ENCODE measurements around the gene PUSL1. TPM values are rescaled to one million over a fixed set of nuclear protein-coding genes. Genes with fewer than 3 reads are reported as not detected.
A peak's percentile ranks its signal among the peaks of the same experiment; 100 is the strongest.

PUSL1 gene
- total and polyA plus RNA-seq, 2 of the 13 experiments (the other 11 are each of a cell fraction or from before 2014, with no cell fraction given): 8.3 to 22.2 TPM

DNA sequence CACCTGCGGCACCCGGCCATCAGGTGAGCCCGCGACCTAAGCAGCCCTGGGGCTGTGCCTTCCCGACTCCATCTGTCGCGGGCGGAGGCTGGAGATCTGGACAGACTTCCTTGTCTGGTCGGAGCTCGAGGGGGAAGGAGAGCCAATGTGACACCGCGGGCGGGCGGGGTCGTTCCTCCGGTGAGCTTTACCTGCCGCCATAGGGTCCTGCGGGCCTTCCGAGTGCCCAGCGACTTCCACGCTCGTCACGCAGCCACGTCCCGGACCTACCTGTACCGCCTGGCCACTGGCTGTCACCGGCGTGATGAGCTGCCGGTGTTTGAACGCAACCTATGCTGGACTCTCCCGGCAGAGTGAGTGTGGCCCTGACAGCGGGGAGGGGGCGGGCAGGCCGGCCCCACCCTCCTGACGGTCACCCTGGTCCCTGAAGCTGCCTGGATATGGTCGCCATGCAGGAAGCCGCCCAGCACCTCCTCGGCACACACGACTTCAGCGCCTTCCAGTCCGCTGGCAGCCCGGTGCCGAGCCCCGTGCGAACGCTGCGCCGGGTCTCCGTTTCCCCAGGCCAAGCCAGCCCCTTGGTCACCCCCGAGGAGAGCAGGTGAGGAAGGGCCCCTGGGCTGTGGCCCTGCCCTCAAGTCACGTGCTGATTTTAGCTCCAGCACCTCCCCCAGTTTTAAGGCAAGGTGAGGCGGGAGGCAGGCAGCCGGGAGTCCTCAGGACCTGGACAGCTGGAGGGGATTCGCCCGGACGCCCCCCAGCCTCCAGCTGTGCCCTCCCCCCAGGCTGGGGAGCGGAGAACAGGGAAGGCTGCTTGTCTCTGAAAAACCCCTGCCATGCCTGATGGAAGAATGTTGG, 1.1 kb downstream of the PUSL1 start (continued):
- TF ChIP-seq, protein P1, sequence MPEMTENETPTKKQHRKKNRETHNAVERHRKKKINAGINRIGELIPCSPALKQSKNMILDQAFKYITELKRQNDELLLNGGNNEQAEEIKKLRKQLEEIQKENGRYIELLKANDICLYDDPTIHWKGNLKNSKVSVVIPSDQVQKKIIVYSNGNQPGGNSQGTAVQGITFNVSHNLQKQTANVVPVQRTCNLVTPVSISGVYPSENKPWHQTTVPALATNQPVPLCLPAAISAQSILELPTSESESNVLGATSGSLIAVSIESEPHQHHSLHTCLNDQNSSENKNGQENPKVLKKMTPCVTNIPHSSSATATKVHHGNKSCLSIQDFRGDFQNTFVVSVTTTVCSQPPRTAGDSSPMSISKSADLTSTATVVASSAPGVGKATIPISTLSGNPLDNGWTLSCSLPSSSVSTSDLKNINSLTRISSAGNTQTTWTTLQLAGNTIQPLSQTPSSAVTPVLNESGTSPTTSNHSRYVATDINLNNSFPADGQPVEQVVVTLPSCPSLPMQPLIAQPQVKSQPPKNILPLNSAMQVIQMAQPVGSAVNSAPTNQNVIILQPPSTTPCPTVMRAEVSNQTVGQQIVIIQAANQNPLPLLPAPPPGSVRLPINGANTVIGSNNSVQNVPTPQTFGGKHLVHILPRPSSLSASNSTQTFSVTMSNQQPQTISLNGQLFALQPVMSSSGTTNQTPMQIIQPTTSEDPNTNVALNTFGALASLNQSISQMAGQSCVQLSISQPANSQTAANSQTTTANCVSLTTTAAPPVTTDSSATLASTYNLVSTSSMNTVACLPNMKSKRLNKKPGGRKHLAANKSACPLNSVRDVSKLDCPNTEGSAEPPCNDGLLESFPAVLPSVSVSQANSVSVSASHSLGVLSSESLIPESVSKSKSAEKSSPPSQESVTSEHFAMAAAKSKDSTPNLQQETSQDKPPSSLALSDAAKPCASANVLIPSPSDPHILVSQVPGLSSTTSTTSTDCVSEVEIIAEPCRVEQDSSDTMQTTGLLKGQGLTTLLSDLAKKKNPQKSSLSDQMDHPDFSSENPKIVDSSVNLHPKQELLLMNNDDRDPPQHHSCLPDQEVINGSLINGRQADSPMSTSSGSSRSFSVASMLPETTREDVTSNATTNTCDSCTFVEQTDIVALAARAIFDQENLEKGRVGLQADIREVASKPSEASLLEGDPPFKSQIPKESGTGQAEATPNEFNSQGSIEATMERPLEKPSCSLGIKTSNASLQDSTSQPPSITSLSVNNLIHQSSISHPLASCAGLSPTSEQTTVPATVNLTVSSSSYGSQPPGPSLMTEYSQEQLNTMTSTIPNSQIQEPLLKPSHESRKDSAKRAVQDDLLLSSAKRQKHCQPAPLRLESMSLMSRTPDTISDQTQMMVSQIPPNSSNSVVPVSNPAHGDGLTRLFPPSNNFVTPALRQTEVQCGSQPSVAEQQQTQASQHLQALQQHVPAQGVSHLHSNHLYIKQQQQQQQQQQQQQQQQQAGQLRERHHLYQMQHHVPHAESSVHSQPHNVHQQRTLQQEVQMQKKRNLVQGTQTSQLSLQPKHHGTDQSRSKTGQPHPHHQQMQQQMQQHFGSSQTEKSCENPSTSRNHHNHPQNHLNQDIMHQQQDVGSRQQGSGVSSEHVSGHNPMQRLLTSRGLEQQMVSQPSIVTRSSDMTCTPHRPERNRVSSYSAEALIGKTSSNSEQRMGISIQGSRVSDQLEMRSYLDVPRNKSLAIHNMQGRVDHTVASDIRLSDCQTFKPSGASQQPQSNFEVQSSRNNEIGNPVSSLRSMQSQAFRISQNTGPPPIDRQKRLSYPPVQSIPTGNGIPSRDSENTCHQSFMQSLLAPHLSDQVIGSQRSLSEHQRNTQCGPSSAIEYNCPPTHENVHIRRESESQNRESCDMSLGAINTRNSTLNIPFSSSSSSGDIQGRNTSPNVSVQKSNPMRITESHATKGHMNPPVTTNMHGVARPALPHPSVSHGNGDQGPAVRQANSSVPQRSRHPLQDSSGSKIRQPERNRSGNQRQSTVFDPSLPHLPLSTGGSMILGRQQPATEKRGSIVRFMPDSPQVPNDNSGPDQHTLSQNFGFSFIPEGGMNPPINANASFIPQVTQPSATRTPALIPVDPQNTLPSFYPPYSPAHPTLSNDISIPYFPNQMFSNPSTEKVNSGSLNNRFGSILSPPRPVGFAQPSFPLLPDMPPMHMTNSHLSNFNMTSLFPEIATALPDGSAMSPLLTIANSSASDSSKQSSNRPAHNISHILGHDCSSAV (CRISPR knock-in tag; IDR thresholded peaks at IDR 0.05; ENCODE audit: borderline replicate concordance): no peak
- no peak for TF ChIP-seq ZSCAN31 (CRISPR knock-in tag; IDR thresholded peaks at IDR 0.05; ENCODE audit: low read depth)
- TF ChIP-seq, protein P2, sequence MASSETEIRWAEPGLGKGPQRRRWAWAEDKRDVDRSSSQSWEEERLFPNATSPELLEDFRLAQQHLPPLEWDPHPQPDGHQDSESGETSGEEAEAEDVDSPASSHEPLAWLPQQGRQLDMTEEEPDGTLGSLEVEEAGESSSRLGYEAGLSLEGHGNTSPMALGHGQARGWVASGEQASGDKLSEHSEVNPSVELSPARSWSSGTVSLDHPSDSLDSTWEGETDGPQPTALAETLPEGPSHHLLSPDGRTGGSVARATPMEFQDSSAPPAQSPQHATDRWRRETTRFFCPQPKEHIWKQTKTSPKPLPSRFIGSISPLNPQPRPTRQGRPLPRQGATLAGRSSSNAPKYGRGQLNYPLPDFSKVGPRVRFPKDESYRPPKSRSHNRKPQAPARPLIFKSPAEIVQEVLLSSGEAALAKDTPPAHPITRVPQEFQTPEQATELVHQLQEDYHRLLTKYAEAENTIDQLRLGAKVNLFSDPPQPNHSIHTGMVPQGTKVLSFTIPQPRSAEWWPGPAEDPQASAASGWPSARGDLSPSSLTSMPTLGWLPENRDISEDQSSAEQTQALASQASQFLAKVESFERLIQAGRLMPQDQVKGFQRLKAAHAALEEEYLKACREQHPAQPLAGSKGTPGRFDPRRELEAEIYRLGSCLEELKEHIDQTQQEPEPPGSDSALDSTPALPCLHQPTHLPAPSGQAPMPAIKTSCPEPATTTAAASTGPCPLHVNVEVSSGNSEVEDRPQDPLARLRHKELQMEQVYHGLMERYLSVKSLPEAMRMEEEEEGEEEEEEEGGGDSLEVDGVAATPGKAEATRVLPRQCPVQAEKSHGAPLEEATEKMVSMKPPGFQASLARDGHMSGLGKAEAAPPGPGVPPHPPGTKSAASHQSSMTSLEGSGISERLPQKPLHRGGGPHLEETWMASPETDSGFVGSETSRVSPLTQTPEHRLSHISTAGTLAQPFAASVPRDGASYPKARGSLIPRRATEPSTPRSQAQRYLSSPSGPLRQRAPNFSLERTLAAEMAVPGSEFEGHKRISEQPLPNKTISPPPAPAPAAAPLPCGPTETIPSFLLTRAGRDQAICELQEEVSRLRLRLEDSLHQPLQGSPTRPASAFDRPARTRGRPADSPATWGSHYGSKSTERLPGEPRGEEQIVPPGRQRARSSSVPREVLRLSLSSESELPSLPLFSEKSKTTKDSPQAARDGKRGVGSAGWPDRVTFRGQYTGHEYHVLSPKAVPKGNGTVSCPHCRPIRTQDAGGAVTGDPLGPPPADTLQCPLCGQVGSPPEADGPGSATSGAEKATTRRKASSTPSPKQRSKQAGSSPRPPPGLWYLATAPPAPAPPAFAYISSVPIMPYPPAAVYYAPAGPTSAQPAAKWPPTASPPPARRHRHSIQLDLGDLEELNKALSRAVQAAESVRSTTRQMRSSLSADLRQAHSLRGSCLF (CRISPR knock-in tag; IDR thresholded peaks at IDR 0.05; ENCODE audit: borderline replicate concordance): no peak
- TF ChIP-seq NONO (IDR thresholded peaks at IDR 0.05): no peak
- TF ChIP-seq NONO (CRISPR knock-in tag; conservative IDR thresholded peaks at IDR 0.05): peak; percentile 36; the same call in 1 of the 2 replicates
- TF ChIP-seq ZNF724P (CRISPR knock-in tag; IDR thresholded peaks at IDR 0.05; ENCODE audit: borderline replicate concordance): no peak
- TF ChIP-seq NPAS2 (CRISPR knock-in tag; IDR thresholded peaks at IDR 0.05; ENCODE audit: borderline replicate concordance): no peak
- no peak for TF ChIP-seq EZH2 (conservative IDR thresholded peaks at IDR 0.05; ENCODE audit: low read depth, low read length)
- TF ChIP-seq, protein P3, sequence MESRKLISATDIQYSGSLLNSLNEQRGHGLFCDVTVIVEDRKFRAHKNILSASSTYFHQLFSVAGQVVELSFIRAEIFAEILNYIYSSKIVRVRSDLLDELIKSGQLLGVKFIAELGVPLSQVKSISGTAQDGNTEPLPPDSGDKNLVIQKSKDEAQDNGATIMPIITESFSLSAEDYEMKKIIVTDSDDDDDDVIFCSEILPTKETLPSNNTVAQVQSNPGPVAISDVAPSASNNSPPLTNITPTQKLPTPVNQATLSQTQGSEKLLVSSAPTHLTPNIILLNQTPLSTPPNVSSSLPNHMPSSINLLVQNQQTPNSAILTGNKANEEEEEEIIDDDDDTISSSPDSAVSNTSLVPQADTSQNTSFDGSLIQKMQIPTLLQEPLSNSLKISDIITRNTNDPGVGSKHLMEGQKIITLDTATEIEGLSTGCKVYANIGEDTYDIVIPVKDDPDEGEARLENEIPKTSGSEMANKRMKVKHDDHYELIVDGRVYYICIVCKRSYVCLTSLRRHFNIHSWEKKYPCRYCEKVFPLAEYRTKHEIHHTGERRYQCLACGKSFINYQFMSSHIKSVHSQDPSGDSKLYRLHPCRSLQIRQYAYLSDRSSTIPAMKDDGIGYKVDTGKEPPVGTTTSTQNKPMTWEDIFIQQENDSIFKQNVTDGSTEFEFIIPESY (CRISPR knock-in tag; IDR thresholded peaks at IDR 0.05): peak; percentile 49; the same call in 1 of the 2 replicates

All from HepG2 (cell line).